Measurements from ENCODE around the gene EFHD2.
"Not testable (repeated sequence)": the region's sequence is repeated elsewhere in the genome, so short reads cannot be mapped to it uniquely, and the experiment has no call there.

EFHD2 gene, protein sequence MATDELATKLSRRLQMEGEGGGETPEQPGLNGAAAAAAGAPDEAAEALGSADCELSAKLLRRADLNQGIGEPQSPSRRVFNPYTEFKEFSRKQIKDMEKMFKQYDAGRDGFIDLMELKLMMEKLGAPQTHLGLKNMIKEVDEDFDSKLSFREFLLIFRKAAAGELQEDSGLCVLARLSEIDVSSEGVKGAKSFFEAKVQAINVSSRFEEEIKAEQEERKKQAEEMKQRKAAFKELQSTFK

DNA sequence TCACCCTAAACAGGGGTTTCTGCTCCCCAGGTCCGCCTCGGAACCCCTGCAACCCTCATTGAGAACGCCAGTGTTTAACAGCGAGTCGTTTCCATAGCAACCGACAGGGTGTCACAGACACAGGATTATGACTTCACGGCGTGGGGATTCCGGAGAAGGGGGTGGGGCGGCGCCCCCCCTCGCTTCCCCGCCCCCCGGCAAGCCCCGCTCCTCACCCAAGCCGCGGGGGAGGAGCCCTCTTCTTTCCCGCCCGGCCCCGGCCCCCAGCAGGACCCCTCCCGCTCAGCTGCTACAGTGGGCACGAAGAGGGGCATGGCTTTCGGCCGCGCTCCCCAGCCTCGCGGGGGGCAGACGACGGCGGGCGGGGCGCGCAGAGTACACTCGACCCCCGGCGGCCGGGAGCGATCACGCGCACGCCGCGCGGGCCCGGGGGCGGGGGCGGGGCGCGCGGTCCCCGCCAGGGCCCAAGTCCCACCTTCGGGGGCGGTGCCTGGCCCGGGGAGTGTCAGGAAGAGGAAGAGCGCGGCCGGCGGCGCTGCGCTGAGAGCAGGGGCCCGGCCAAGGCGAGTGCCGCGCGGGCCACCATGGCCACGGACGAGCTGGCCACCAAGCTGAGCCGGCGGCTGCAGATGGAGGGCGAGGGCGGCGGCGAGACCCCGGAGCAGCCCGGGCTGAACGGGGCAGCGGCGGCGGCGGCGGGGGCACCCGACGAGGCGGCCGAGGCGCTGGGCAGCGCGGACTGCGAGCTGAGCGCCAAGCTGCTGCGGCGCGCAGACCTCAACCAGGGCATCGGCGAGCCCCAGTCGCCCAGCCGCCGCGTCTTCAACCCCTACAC is at the start of gene EFHD2:
Gene EFHD2 (plus strand): TSS at position 501 of the 835 bp plus-strand sequence. CDS start 84 bp downstream, at position 585.
- DNase-seq (ENCODE audit: low read depth in 2 of 2): peak; percentile 63 to 80

DNA sequence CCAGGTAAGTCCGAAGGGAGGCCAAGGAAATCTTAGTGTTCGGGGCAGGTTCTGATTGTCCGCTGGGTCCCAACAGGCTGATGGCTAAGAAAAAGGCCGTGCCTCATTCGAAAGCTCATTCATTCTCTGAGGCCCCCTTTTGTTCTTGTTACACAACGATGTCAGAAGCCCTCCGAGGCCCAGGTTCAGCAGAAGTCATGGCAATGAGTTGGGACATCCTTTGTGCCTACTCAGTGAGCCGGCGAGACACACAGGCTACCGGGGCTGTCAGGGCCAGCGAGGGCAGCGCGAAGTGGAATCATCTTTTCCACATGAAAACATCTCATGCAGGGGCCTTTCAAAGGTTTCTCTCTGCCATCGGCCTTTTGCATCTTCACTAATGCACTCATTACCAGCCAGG is 49.0 kb upstream of the EFHD2 start:
- DNase-seq (ENCODE audit: low read depth in 2 of 2): no peak

DNA sequence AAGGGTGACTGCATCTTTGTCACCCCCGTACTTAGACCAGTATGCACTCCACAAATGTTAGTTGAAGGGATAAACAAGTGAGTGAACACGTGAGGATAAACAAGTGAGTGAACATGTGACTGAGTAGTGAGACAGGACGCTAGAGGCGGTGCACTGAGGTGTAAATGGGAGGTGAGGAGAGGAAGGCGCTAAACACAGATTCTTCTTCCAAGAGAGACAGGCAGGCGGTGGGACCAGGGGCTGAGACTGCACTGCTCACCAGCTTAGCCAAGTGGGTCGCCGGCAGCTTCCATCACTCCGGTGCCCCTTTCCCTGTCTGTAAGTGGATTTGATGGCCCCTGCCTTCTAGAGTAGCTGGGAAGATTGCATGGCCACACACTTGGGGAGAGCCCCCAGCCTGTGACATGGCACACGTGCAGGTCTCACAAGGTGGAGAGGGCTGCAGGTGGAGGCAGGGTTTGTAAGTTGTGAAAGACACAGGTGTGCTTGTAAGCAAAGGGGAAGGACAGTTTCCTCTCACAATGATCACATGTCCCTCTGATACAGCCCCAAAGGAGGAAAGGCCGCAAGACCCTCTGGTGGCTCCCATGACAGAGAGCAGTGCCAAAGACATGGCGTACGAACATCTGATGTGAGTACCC is 47.5 kb upstream of the EFHD2 start:
- DNase-seq (ENCODE audit: low read depth in 2 of 2): no peak

DNA sequence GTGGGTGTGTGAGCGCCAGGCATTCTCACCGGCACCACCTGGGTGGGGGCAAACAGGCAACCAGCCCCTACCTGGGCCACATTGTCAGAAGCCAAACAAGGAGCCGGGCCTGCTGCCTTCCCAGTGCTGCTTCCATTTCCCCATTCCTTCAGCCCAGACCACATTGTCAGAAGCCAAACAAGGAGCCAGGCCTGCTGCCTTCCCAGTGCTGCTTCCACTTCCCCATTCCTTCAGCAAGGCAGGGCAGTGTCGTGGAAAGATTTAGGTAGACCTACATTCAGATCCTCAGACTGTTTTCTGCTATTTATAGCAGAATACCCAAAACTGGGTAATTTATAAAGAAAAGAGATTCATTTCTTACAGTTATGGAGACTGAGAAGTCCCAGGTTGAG is 47.0 kb upstream of the EFHD2 start:
- DNase-seq (ENCODE audit: low read depth in 2 of 2): no peak

DNA sequence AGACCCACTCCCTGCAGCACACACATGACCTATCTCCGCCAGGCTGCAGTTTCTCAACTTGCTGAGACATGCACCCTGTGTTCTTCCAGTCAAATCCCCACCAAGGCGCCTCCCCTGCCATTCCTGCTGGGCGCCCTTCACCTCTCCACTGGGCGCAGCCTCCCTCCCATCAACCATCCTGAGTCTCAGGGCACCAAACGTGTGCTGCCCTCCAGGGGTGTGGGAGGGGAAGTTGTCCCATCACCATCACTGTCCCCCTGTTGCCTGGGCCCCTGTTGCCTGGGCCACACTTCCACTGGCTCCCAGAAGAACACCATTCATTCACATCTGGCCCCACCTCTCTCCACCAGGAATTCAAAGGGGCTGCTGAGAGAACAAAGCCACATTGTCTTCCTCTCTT is 44.9 kb upstream of the EFHD2 start:
- DNase-seq (ENCODE audit: low read depth in 2 of 2): no peak

DNA sequence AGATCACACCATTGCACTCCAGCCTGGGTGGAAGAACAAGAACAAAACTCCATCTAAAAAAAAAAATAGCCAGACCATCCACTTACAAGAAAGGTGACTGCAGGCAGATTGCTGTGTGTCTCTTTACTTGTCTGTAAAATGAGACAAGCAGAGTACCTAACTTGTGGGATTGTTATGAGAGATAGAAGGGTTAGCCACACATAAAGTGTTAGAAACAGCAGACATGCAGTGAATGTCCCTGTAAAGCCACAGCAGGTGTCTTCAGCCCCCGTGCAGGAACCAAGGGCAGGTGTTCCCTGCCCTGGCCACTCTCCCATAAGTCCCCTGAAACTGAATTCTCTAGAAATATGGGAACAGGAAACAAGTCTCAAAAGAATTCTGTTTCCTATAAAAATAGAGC is 40.8 kb upstream of the EFHD2 start:
- DNase-seq (ENCODE audit: low read depth in 2 of 2): no peak

DNA sequence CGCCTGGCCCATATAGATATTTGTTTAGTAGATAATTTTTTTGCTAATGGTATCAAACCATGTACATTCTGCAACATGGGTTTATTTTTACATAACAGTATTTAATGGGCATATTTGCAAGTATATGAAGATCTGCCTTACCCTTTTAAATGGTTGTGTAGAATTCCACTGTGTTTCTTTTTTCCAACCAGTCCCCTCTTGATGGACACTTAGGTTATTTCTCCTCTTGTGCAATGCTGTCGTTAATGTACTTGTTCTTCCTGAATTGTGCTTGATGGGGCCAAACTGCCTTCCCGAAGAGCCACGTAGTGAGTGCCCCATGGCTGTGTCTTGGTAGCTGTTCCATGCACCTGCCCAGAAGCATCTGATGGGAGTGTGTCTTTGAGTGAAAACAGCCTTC is 39.4 kb upstream of the EFHD2 start:
- DNase-seq (ENCODE audit: low read depth in 2 of 2): no peak

DNA sequence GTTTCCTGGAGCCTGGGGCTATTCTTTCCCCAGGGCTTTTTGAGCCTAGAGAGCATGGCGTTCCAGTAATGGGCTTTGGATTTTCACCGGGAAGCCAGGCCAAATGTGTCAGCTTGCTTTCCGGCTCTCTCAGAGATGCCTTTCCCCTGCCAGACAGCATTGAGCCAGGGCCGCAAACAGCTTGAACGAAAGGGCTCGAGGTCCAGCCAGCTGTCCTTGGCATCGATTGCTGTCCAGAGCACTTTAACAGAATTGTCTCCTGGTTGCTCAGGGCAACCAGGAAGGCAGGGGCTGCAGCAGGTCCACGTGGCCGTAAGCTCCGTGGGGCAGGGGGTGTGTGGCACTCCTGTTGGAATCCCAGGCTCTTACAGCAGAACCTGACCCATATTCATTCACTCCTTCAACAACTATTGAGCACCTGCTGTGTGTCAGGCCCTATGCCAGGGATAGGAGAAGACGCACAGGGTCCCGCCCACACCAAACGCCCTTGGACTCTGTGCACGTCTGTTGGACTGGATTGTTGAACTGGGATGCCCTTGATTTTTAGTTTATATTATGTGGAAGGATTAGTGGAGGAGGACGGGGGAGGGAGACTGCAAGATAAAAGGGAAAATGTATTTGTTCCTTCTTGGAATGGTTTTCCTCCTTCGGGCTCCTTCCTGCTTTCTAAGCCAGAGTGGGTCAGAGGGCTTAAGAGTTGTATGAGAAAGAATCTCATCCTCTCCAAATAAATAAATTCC is 38.7 kb upstream of the EFHD2 start:
- no peak for DNase-seq (ENCODE audit: low read depth in 2 of 2)

DNA sequence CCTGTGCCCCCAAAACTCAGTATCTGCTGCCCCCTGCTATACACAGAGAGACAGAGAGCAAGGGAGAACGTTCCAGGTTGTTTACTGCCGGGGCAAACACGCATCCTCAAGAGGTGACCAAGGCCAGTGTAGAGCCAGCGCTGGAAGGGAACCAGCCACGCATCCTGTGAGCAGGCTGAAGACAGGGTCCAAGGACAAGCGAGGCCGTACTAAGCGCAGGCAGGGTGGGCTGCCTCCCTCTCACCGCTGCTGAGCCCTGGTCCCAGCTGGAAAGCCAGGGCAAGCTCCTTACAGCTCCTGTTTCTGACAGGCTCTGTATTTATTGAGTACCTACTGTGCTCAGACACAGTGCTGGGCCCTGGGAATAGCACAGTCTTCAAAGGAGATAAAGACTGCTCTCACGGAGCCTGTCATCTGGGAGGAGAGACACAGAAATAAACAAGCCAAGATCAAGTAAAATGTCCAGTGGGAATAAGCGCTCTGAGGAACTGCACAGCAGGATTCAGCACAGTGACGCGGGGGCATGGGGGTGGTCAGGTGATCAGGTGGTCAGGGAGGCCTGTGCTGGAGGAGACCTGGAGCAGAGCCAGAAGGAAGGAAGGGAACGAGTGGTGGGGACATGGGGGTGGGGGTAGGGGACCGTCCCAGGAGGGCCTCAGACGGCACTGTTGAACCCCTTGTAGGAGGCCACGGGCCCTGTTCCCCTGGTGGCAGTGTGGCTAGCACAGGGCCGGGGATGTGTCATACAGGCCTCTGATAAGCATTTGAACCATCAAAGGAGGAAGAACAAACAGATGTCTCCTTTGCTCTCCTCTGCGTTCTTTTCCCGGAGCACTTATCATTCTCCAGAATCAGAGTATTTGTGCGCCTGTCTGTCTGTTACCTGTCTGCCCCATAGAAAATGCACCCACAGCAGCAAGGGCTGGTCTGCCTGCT is 37.8 kb upstream of the EFHD2 start:
- no peak for DNase-seq (ENCODE audit: low read depth in 2 of 2)

DNA sequence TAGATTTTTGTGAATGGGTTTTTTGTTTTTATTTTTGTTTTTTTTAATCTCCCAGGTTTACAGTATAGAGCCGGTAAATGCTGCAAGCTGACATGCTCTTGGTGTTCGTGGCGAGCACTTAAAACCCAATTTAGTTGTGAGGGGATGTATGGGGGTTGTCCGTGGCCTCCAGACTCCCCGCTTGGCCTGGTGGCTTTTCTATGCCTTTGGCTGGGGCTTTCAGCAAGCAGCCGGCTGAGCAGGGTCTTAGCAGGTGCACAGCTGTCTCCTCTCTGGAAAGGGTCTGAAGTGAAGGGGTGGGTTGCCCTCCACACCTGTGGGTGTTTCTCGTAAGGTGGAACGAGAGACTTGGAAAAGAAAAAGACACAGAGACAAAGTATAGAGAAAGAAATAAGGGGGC is 31.0 kb upstream of the EFHD2 start:
- DNase-seq (ENCODE audit: low read depth in 2 of 2): no peak

DNA sequence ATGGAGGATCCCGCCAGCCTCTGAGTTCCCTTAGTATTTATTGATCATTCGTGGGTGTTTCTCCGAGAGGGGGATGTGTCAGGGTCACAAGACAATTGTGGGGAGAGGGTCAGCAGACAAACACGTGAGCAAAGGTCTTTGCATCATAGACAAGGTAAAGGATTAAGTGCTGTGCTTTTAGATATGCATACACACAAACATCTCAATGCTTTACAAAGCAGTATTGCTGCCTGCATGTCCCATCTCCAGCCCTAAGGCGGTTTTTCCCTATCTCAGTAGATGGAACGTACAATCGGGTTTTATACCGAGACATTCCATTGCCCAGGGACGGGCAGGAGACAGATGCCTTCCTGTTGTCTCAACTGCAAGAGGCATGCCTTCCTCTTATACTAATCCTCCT is 30.5 kb upstream of the EFHD2 start:
- not testable (repeated sequence) for DNase-seq (ENCODE audit: low read depth in 2 of 2)

DNA sequence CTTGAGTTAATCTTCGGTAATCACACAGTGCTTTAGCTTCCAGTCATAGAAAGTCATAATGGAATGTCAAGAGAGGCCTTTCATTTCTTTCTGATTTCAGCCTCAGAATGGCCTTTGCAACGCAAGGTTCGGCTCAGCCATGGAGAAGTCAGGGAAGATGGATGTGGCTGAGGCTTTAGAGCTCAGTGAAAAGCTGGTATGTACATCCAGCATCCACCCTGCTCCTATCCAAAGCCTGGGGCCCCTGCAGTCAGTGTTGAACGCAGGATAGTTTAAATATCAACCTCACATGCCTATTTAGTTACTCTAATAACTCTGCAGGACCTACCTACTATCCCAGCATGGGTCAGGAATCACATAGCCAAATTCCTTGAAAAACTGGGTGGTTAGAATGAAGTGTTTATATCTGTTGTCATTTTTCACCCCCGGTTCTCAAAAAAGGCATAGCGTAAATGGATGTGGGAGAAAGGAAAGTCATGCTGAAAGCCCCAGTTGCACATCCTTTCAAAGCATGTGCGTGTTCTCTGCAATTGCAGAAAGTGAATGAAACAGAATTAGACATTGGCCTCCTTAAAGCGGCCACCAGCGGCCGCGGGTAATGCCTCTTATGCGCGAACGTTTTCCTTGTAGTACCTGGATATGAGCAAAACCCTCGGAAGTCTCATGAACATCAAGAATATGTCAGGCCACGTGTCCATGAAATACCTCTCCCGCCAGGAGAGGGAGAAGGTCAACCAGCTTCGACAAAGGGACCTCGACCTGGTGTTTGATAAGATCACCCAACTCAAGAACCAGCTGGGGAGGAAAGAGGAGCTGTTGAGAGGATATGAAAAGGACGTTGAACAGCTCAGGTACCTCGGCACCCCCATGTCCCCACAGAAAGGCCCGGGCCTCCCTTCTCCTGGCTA is 28.8 kb upstream of the EFHD2 start:
- no peak for DNase-seq (ENCODE audit: low read depth in 2 of 2)

DNA sequence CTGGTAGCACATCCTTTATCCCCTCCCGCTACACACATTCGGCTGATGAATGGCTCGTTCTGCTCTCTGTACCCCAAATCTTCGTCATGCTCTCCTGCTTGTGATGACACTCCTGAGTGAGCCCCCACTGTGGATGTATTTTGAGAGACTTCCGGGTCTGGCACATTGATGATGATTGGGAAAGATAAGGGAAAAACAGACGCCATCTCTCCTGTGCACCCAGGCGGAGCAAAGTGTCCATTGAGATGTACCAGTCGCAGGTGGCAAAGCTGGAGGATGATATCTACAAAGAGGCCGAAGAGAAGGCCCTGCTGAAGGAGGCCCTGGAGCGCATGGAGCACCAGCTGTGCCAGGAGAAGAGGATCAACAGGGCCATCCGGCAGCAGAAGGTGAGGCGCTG is 27.9 kb upstream of the EFHD2 start:
- DNase-seq (ENCODE audit: low read depth in 2 of 2): no peak

DNA sequence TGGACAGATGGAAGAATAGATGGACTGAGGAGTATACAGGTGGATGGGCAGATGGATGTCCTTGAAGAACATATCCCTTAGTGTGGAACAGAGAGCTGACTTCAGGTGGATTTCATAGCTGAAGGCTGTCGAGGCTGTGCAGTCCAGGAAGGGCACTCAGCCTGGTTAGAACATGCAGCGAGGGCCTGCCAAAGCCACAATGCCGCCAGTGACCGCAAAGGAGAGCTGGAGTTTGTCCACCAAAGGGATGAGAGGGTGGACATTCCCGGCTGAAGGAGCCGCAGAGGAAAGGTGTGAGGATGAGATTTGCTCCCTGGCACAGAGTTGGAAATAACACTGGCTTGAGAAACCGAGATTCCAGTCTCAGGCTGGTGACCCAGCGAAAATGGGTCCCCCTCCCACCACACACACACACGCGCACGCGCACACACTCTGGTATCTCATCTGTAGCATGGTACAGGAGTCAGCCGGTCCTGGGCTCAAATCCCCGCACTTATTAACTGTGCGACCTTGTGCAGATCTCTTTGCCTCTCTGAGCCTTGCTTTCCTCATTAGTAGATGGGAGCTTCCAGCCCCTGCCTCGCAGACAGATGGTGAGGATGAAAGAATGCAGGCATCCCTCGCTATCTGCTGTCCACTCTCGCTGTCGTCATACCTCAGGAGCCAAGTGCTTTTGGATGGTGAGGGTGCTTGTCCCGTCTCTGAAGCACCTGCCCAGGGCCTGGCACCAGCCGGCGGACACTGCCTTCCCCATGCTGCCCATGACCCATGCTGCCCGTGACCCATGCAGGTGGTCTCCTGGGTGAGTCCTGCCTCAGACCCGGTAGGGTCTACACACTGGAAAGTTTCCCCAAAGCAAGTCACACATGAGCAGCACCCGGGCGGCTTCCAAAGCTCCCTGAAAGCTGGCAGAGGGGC is 26.8 kb upstream of the EFHD2 start:
- DNase-seq (ENCODE audit: low read depth in 2 of 2): no peak

DNA sequence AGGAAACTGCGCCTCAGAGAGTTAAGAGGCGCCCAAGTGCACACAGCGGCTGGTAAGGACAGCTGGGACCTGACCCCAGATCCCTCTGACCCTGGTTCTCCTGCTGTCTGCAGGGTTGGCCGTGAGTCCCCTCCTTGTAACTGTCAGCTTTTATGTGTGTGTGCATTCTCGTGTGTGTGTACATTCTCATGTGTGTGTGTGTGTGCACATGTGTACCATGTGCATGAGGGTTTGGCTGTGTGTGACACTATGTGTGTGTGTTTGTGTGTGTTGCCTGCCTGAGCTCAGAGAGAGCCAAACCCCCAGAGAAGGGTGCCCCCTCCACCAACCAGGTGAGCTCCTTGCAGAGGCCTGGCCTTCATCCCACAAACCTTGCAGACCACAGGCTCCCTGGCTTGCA is 25.9 kb upstream of the EFHD2 start:
- DNase-seq (ENCODE audit: low read depth in 2 of 2): no peak

DNA sequence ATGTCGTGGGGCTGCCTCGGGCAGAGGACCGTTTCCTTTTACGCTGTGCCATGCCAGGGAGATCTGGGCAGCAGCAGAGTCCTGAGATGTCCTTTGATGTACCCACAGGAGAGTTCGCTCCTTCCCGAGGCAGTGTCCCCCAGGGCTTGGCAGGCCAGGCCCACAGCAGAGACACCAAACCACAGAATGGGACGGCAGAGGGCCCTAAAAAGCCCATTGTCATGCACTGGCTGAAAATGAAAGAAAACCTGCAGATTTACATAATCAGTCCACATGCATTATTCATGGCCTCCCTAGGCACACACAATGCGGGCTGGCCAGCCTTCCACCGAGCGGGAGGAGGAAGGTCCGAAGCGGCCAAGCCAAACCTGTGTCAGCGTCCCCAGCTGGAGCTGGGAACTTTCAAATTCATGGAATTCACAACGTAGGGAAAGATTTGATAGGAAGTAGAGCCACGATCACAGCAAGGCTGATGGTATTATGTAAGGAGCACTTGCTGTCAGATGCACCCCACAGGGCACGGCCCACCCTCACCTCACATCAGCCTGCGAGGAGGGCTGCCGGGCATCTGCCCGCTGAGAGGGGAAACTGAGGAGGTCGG is 25.3 kb upstream of the EFHD2 start:
- no peak for DNase-seq (ENCODE audit: low read depth in 2 of 2)

DNA sequence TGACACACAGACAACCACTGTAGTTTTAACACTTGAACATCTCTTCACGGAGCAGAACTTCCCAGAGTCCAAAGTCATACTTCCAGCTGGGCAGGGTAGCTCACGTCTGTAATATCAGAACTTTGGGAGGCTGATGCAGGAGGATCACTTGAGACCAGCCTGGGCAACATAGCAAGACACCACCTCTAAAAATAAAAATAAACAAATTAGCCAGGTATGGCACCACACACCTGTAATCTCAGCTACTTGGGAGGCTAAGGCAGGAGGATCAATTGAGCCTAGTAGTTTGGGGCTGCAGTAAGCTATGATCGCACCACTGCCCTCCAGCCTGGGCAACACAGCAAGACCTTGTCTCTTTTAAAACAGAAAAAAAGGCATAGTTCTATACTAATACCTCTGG is 24.3 kb upstream of the EFHD2 start:
- DNase-seq (ENCODE audit: low read depth in 2 of 2): no peak

DNA sequence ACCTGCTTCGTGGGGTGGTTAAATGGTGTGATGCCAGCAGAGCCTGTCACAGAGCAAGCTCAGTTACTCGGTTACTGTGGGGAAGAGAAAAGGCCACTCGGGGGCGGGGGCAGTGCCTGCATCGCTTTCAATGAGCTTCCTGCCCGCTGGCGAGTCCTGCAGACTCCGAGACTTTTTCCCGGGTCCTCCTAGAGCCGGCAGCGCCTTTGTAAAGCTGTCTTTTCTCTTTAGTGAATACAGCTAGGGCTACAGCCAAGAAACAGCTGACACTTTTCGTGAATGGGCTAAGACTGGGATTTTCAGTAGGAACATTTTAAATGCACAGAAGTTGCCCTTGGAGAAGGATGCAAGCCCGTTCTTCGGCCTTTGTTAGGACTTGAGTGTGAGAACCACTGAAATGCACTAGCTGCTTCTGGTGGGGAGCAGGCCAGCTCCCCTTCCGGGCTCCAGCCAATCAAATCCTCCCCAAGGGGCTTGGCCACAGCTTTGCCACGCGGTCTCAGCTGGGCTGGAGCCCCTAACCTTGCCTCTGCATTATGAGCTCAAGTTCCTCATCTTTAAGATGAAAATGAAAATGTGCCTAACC is 23.4 kb upstream of the EFHD2 start:
- no peak for DNase-seq (ENCODE audit: low read depth in 2 of 2)
